HepG2 (cell line): ENCODE results near the gene LRRC8D. TPM values are rescaled to one million over a fixed set of nuclear protein-coding genes. Genes with fewer than 3 reads are reported as not detected.

Source experiments
- ATAC-seq: fragments of 200-7000 bp; cut with Tn5 transposase; 3 replicates; pipeline ENCODE4 v1.9.1; 2020; ENCODE audit warnings: mild to moderate bottlenecking, moderate library complexity
- BruUV-seq: library from RNA; stranded (reverse); fragments of 400-500 nt; replicated peaks from 2 replicates; lab custom pipeline; 2021; lab: Mats Ljungman, UMichigan
- CTCF ChIA-PET: fragments of 300-600 bp; formaldehyde crosslinking; extraction: SDS; loops from one replicate; lab custom pipeline; 2021; ENCODE audit warnings: low total read pairs, inconsistent platforms, low intra/inter-chr PET ratio; lab: Yijun Ruan, JAX
- POLR2A ChIA-PET: fragments of 350-600 bp; sonication (Branson Sonifier 250); formaldehyde crosslinking; loops from one replicate; lab custom pipeline; 2020; ENCODE audit warnings: antibody characterized with exemption, inconsistent platforms; lab: Yijun Ruan, JAX
- DNase-seq: peaks from one replicate; pipeline ENCODE4 v3.0.0-alpha.2; 2015; ENCODE audit warnings: low spot score
- FAIRE-seq: peaks from 3 replicates; lab custom pipeline; 2011; peaks lifted over from hg19 to GRCh38; lab: Jason Lieb, UNC
- H2AFZ ChIP-seq: one replicate; pipeline ENCODE4 v1.6.1; 2011; ENCODE audit warnings: low read length, inconsistent platforms
- H3K27ac ChIP-seq: fragments of 300-600 bp; 3 replicates; pipeline ENCODE4 v1.8.0; 2011; ENCODE audit warnings: mixed run types, mild to moderate bottlenecking, mixed read lengths, low read length, inconsistent platforms; ENCODE audit not compliant: insufficient read depth; ENCODE audit errors: extremely low read length
- H3K27me3 ChIP-seq, 2 experiments: fragments of 200-600 bp in 1 of 2; 2 replicates in 1 of 2; 3 replicates in 1 of 2; pipeline versions ENCODE4 v1.6.0 to v1.8.0; 2011; ENCODE audit warnings: low read length in 2 of 2, mild to moderate bottlenecking in 2 of 2, moderate library complexity in 2 of 2, inconsistent platforms in 1 of 2; ENCODE audit not compliant: insufficient read depth in 2 of 2, control insufficient read depth in 1 of 2
- H3K36me3 ChIP-seq, 2 experiments: fragments of 200-600 bp in 1 of 2; replicated peaks in 1 of 2; 2 replicates in 1 of 2; 3 replicates in 1 of 2; pipeline versions ENCODE4 v1.5.1 to v1.8.0; 2011; ENCODE audit warnings: low read length in 2 of 2, inconsistent platforms in 1 of 2; ENCODE audit not compliant: insufficient read depth in 2 of 2, control insufficient read depth in 1 of 2
- H3K4me1 ChIP-seq: 2 replicates; pipeline ENCODE4 v1.5.1; 2012; ENCODE audit warnings: low read length, inconsistent platforms; ENCODE audit not compliant: insufficient read depth
- H3K4me2 ChIP-seq: 2 replicates; pipeline ENCODE4 v1.6.0; 2011; ENCODE audit warnings: low read depth, low read length, inconsistent platforms
- H3K4me3 ChIP-seq, 3 experiments: fragments of 200-600 bp in 1 of 3; sonication (generic), shearing (Covaris generic) in 1 of 3; replicated peaks in 1 of 3; 2 replicates each; pipeline ENCODE4 v1.5.1; 2011 to 2016; ENCODE audit warnings: low read length in 3 of 3, inconsistent platforms in 2 of 3, low read depth in 2 of 3, mild to moderate bottlenecking in 2 of 3, control low read depth in 1 of 3, mixed read lengths in 1 of 3; ENCODE audit not compliant: insufficient read depth in 1 of 3
- H3K79me2 ChIP-seq: one replicate; pipeline ENCODE4 v1.6.1; 2011; ENCODE audit warnings: low read length, inconsistent platforms; ENCODE audit not compliant: insufficient read depth
- H3K9ac ChIP-seq: 2 replicates; pipeline ENCODE4 v1.6.0; 2011; ENCODE audit warnings: mild to moderate bottlenecking, low read depth, low read length, inconsistent platforms; ENCODE audit not compliant: insufficient read depth
- H3K9me3 ChIP-seq: 2 replicates; pipeline ENCODE4 v1.5.1; 2012; ENCODE audit warnings: mild to moderate bottlenecking, low read length
- H4K20me1 ChIP-seq: 2 replicates; pipeline ENCODE4 v1.6.0; 2011; ENCODE audit warnings: inconsistent platforms, mild to moderate bottlenecking, low read length, moderate library complexity; ENCODE audit not compliant: insufficient read depth
- DRAP1 ChIP-seq: IDR thresholded peaks from 2 replicates; pipeline ENCODE4 v1.6.1; 2016; ENCODE audit warnings: missing genetic modification reagents, missing compliant biosample characterization
- HOMEZ ChIP-seq: IDR thresholded peaks from 2 replicates; pipeline ENCODE4 v1.6.1; 2016; ENCODE audit warnings: low read depth
- ZMYM3 ChIP-seq: sonication (generic); formaldehyde crosslinking; IDR thresholded peaks from 2 replicates; pipeline ENCODE4 v1.5.1; 2020; ENCODE audit warnings: mild to moderate bottlenecking, missing genetic modification reagents
- ZNF180 ChIP-seq: sonication (generic); formaldehyde crosslinking; IDR thresholded peaks from 2 replicates; pipeline ENCODE4 v1.4.0; 2020; ENCODE audit warnings: low read depth, missing genetic modification reagents, borderline replicate concordance
- ZNF547 ChIP-seq: sonication (generic); formaldehyde crosslinking; IDR thresholded peaks from 2 replicates; pipeline ENCODE4 v1.5.1; 2020; ENCODE audit warnings: mild to moderate bottlenecking, missing genetic modification reagents
- ZNF605 ChIP-seq: sonication (generic); formaldehyde crosslinking; IDR thresholded peaks from 2 replicates; pipeline ENCODE4 v1.8.0; 2022; ENCODE audit warnings: mild to moderate bottlenecking, missing genetic modification reagents
- ZNF800 ChIP-seq: sonication (generic); formaldehyde crosslinking; IDR thresholded peaks from 2 replicates; pipeline ENCODE4 v1.4.0; 2020; ENCODE audit warnings: missing genetic modification reagents
- WGBS: methylation state at CpG from one replicate; pipeline ENCODE4 v1.1.6; 2017; ENCODE audit warnings: low lambda C conversion rate; 5-methylcytosine and 5-hydroxymethylcytosine counted together
- in situ Hi-C: cut with HindIII; loops from 2 replicates; pipeline ENCODE4 v1.10.0; 2017; ENCODE audit warnings: low pct_unique_long_range_greater_than_20kb; ENCODE audit not compliant: extremely low pct_ligation_motif_present
- intact Hi-C: fragments of 100-400 bp; cut with micrococcal nuclease; formaldehyde crosslinking; loops from one replicate; pipeline ENCODE4 v1.10.0; 2022; ENCODE audit not compliant: unreplicated experiment
- polyA plus RNA-seq, 8 experiments: library from polyadenylated mRNA; depleted of rRNA in 3 of 8; stranded (reverse) in 7 of 8; unstranded in 1 of 8; fragments of >200 nt; fragmentation: Illumina TruSeq in 4 of 8; extraction: Trizol in 4 of 8; gene quantifications; 2 replicates each; pipeline versions ENCODE4 v1.2.1 to v1.2.3, GENCODE V29; 2011 to 2016; ENCODE audit warnings: low read depth in 4 of 8, missing spikeins in 1 of 8, mixed read lengths in 1 of 8; ENCODE audit not compliant: insufficient read depth in 1 of 8
- total RNA-seq, 5 experiments: library from RNA; depleted of rRNA; stranded (reverse); fragments of >200 nt; fragmentation: Illumina TruSeq; extraction: Trizol; gene quantifications; 2 replicates each; pipeline ENCODE4 v1.2.3, GENCODE V29; 2016; ENCODE audit warnings: low read depth in 1 of 5

LRRC8D gene
- total and polyA plus RNA-seq, 2 of the 13 experiments (the other 11 are each of a cell fraction or from before 2014, with no cell fraction given), result 29.9 to 45.5 TPM

- in situ Hi-C loops, result no loop called here
- CTCF ChIA-PET, result no interaction called here
- Histone ChIP-seq H3K27ac (no peak overlapping the region), H4K20me1 (0 out of 2 replicates have a peak, but pooled peaks cover 6% of the 10 kb centered on the region), H3K9ac (no peak overlapping the region), H3K27me3 (no peaks in the 10 kb centered on the region), H3K4me3 (no peak overlapping the region), H3K4me1 (peaks cover 49% of the 10 kb centered on the region)
- no TSS peak for BruUV-seq
- no peak for FAIRE-seq
- DNase-seq, result no peak
- 98% methylated on average over 4 of the region's 4 CpGs for WGBS
- TF ChIP-seq ZNF547 (CRISPR knock-in tag) (no peak), ZNF800 (CRISPR knock-in tag) (no peak), HOMEZ (CRISPR knock-in tag) (no peak), ZNF180 (CRISPR knock-in tag) (no peak), DRAP1 (no peak), ZMYM3 (CRISPR knock-in tag) (no peak), ZNF605 (no peak)
- TF ChIP-seq, all 625 proteins: peak for 0
- H2AFZ ChIP-seq, result no peak overlapping the region
- H3K4me2 ChIP-seq, result no peak overlapping the region
- intact Hi-C loops, result no loop called here
- peaks cover 29% of the 10 kb centered on the region for H3K79me2 ChIP-seq
- POLR2A ChIA-PET, result no interaction called here
- H3K9me3 ChIP-seq, result no peaks in the 10 kb centered on the region
- peaks cover 0 to 11% of the 10 kb centered on the region in 2 experiments; a peak in 2 of 5 replicates for H3K36me3 ChIP-seq
- ATAC-seq, result no peak
Observed at GRCh38 chr1:89894210-89895201, 73.7 kb downstream of the LRRC8D start.
